Endothelial cell of umbilical vein (primary cell): ENCODE data around the gene MRPS16. TPM values are rescaled to one million over a fixed set of nuclear protein-coding genes. Genes with fewer than 3 reads are reported as not detected.

ENCODE experiments used
- BruUV-seq: library from RNA; stranded (reverse); fragments of 400-500 nt; replicated peaks from 2 replicates; lab custom pipeline; 2021; lab: Mats Ljungman, UMichigan
- CTCF ChIA-PET: fragments of 300-600, 350-600 bp; sonication (Branson Sonifier 250); formaldehyde crosslinking; loops from one replicate; lab custom pipeline; 2021; ENCODE audit warnings: antibody characterized with exemption, inconsistent platforms; lab: Charles Lee
- POLR2A ChIA-PET: fragments of 300-600, 350-600 bp; sonication (Branson Sonifier 250); formaldehyde crosslinking; loops from one replicate; lab custom pipeline; 2021; ENCODE audit warnings: antibody characterized with exemption, inconsistent platforms; lab: Charles Lee
- DNase-seq: peaks from one replicate; pipeline ENCODE4 v3.0.0-alpha.2; 2011; ENCODE audit warnings: low read depth, low spot score
- FAIRE-seq: peaks from 2 replicates; lab custom pipeline; 2011; peaks lifted over from hg19 to GRCh38; lab: Jason Lieb, UNC
- H2AFZ ChIP-seq: 2 replicates; pipeline ENCODE4 v1.6.0; 2012; ENCODE audit warnings: low read depth, low read length, control low read depth, inconsistent platforms
- H3K27ac ChIP-seq: 2 replicates; pipeline ENCODE4 v1.5.1; 2011; ENCODE audit warnings: low read depth, mild to moderate bottlenecking, control low read depth, low read length, moderate library complexity; ENCODE audit not compliant: insufficient read depth
- H3K27me3 ChIP-seq, 2 experiments: 2 replicates each; pipeline versions ENCODE4 v1.6.0 to v1.6.1; 2011; ENCODE audit warnings: low read length in 2 of 2, mixed read lengths in 1 of 2; ENCODE audit not compliant: control insufficient read depth in 2 of 2, insufficient read depth in 2 of 2
- H3K36me3 ChIP-seq, 2 experiments: 2 replicates in 1 of 2; 3 replicates in 1 of 2; pipeline ENCODE4 v1.5.1; 2011; ENCODE audit warnings: low read length in 2 of 2, mild to moderate bottlenecking in 1 of 2, moderate library complexity in 1 of 2; ENCODE audit not compliant: control insufficient read depth in 2 of 2, insufficient read depth in 2 of 2; ENCODE audit errors: extremely low read depth in 1 of 2
- H3K4me1 ChIP-seq: 3 replicates; pipeline ENCODE4 v1.5.1; 2011; ENCODE audit warnings: mild to moderate bottlenecking, low read length; ENCODE audit not compliant: control insufficient read depth, insufficient read depth; ENCODE audit errors: extremely low read depth
- H3K4me2 ChIP-seq: 2 replicates; pipeline ENCODE4 v1.6.1; 2011; ENCODE audit warnings: low read length, control low read depth, mixed read lengths; ENCODE audit not compliant: insufficient read depth
- H3K4me3 ChIP-seq, 3 experiments: fragments of 200-600 bp in 1 of 3; sonication (generic), shearing (Covaris generic) in 1 of 3; replicated peaks in 1 of 3; 2 replicates each; pipeline ENCODE4 v1.5.1; 2011 to 2016; ENCODE audit warnings: control low read depth in 3 of 3, low read length in 3 of 3, mild to moderate bottlenecking in 2 of 3, inconsistent platforms in 1 of 3, low read depth in 1 of 3, moderate library complexity in 1 of 3; ENCODE audit not compliant: insufficient read depth in 1 of 3
- H3K79me2 ChIP-seq: 2 replicates; pipeline ENCODE4 v1.6.0; 2012; ENCODE audit warnings: low read length, inconsistent platforms; ENCODE audit not compliant: control insufficient read depth, insufficient read depth
- H3K9ac ChIP-seq: replicated peaks from 2 replicates; pipeline ENCODE3; 2011; ENCODE audit warnings: low read length, control low read depth; ENCODE audit not compliant: insufficient read depth; ENCODE audit errors: extremely low read depth
- H3K9me1 ChIP-seq: replicated peaks from 3 replicates; pipeline ENCODE4 v1.6.0; 2011; ENCODE audit warnings: mild to moderate bottlenecking, low read length; ENCODE audit not compliant: control insufficient read depth, insufficient read depth; ENCODE audit errors: extremely low read depth
- H3K9me3 ChIP-seq: replicated peaks from 2 replicates; pipeline ENCODE4 v1.5.1; 2012; ENCODE audit warnings: low read length, inconsistent platforms; ENCODE audit not compliant: control insufficient read depth, insufficient read depth
- H4K20me1 ChIP-seq: replicated peaks from 2 replicates; pipeline ENCODE3; 2011; ENCODE audit warnings: mild to moderate bottlenecking, low read length; ENCODE audit not compliant: control insufficient read depth, insufficient read depth; ENCODE audit errors: extremely low read depth
- CTCF ChIP-seq, 2 donors: IDR thresholded peaks; 1 replicate in 1 of 2; 2 replicates in 1 of 2; pipeline ENCODE4 v1.5.1; 2011; ENCODE audit warnings: low read length in 2 of 2, mild to moderate bottlenecking in 2 of 2, moderate library complexity in 2 of 2, control low read depth in 1 of 2, inconsistent platforms in 1 of 2, low read depth in 1 of 2; ENCODE audit not compliant: insufficient read depth in 1 of 2; ENCODE audit errors: extremely low read depth in 1 of 2
- EZH2 ChIP-seq: IDR thresholded peaks from 2 replicates; pipeline ENCODE4 v1.6.1; 2012; ENCODE audit warnings: borderline replicate concordance, low read depth, mild to moderate bottlenecking, moderate library complexity, low read length, inconsistent platforms; ENCODE audit not compliant: severe bottlenecking
- FOS ChIP-seq: IDR thresholded peaks from 2 replicates; pipeline ENCODE4 v1.6.1; 2011; ENCODE audit warnings: mild to moderate bottlenecking, low read length, moderate library complexity, borderline replicate concordance; ENCODE audit not compliant: insufficient read depth
- GATA2 ChIP-seq: IDR thresholded peaks from 2 replicates; pipeline ENCODE4 v1.7.0; 2011; ENCODE audit warnings: low read depth, mild to moderate bottlenecking, moderate library complexity, mixed read lengths, low read length; ENCODE audit not compliant: insufficient read length, insufficient read depth
- JUN ChIP-seq: IDR thresholded peaks from 2 replicates; pipeline ENCODE4 v1.6.1; 2011; ENCODE audit warnings: borderline replicate concordance, low read depth; ENCODE audit not compliant: insufficient read length, insufficient read depth
- MAX ChIP-seq: IDR thresholded peaks from 2 replicates; pipeline ENCODE4 v1.6.1; 2011; ENCODE audit not compliant: insufficient read depth, insufficient read length
- MYC ChIP-seq: IDR thresholded peaks from one replicate; pipeline ENCODE4 v1.6.1; 2011; ENCODE audit warnings: mild to moderate bottlenecking, low read depth, low read length
- POLR2A ChIP-seq: IDR thresholded peaks from 2 replicates; pipeline ENCODE4 v1.6.1; 2012; ENCODE audit warnings: low read depth, mild to moderate bottlenecking, control low read depth, low read length
- POLR2AphosphoS5 ChIP-seq: IDR thresholded peaks from 2 replicates; pipeline ENCODE4 v1.6.1; 2012; ENCODE audit warnings: low read depth, mild to moderate bottlenecking, control low read depth, low read length, moderate library complexity; ENCODE audit not compliant: insufficient read depth
- dilution Hi-C: fragments of 300-500 bp; cut with MboI; formaldehyde crosslinking; loops from one replicate; pipeline ENCODE4 v1.15.0; 2019; ENCODE audit warnings: low sequenced_read_pairs; ENCODE audit not compliant: extremely low pct_ligation_motif_present
- intact Hi-C: fragments of 100-400 bp; cut with micrococcal nuclease; formaldehyde crosslinking; loops from one replicate; pipeline ENCODE4 v1.10.0; 2022
- polyA plus RNA-seq, 4 experiments: library from polyadenylated mRNA; depleted of rRNA in 3 of 4; stranded (reverse) in 3 of 4; unstranded in 1 of 4; fragments of >200 nt; gene quantifications; 2 replicates each; pipeline versions ENCODE4 v1.2.1 to v1.2.3, GENCODE V29; 2011 to 2012; ENCODE audit warnings: missing spikeins in 1 of 4
- total RNA-seq: library from RNA; stranded (reverse); gene quantifications from 2 replicates; pipeline ENCODE4 v1.2.3, GENCODE V29; 2021

MRPS16 gene
- total and polyA plus RNA-seq, 2 donors (not counting 3 experiments of a cell fraction or from before 2014, with no cell fraction given) = 86.0 to 161 TPM

GRCh38 chr10:73206385-73206784 lies 46.1 kb downstream of the MRPS16 start:
- H3K9me3 ChIP-seq = no peaks in the 10 kb centered on the region
- no peak overlapping the region for H3K4me3 ChIP-seq
- H3K9ac ChIP-seq = no peak overlapping the region
- no peaks in the 10 kb centered on the region for H3K9me1 ChIP-seq
- FAIRE-seq = no peak
- no TSS peak for BruUV-seq
- H4K20me1 ChIP-seq = no peaks in the 10 kb centered on the region
- CTCF ChIA-PET = interaction anchor here (2.0 kb wide), 1 partner anchor 13 kb away, joined by 6 read pairs; no protein-coding TSS in a partner anchor
- dilution Hi-C loops = no loop called here
- intact Hi-C loops = no loop called here
- no peaks in the 10 kb centered on the region for H3K27me3 ChIP-seq
- H3K36me3 ChIP-seq = peaks cover 0 to 2% of the 10 kb centered on the region in 2 experiments
- H3K27ac ChIP-seq = no peak overlapping the region
- POLR2A ChIA-PET = no interaction called here
- H3K4me2 ChIP-seq = no peak overlapping the region
- no peak overlapping the region for H2AFZ ChIP-seq
- DNase-seq = no peak
- no peaks in the 10 kb centered on the region for H3K79me2 ChIP-seq
- no peaks in the 10 kb centered on the region for H3K4me1 ChIP-seq
- no peak for TF ChIP-seq JUN
- TF ChIP-seq MYC = no peak

- TF ChIP-seq GATA2 (no peak), EZH2 (no peak), CTCF (IDR thresholded peaks at IDR 0.05; ENCODE audit: extremely low read depth in 1 of 2, insufficient read depth in 1 of 2, low read depth in 1 of 2, low read length in 2 of 2) (no peak), POLR2AphosphoS5 (no peak), POLR2A (no peak), MAX (no peak), FOS (no peak), MYC (no peak), JUN (no peak)
- dilution Hi-C loops = no loop called here
- no peak overlapping the region for H3K4me2 ChIP-seq
- no peak overlapping the region for H3K9ac ChIP-seq
- H3K79me2 ChIP-seq = no peaks in the 10 kb centered on the region
- no peak for FAIRE-seq
- peaks cover 0 to 2% of the 10 kb centered on the region in 2 experiments for H3K36me3 ChIP-seq
- H3K9me3 ChIP-seq = no peaks in the 10 kb centered on the region
- no TSS peak for BruUV-seq
- no peak overlapping the region for H2AFZ ChIP-seq
- H3K27ac ChIP-seq = no peak overlapping the region
- H3K4me1 ChIP-seq = no peaks in the 10 kb centered on the region
- DNase-seq = no peak
- ChIA-PET CTCF (interaction anchor here (2.0 kb wide), 1 partner anchor 13 kb away, joined by 6 read pairs; no protein-coding TSS in a partner anchor), POLR2A (no interaction called here)
- H3K9me1 ChIP-seq = no peaks in the 10 kb centered on the region
- H3K4me3 ChIP-seq = no peak overlapping the region
- no peaks in the 10 kb centered on the region for H3K27me3 ChIP-seq
- H4K20me1 ChIP-seq = no peaks in the 10 kb centered on the region
- intact Hi-C loops = no loop called here
Observed at GRCh38 chr10:73205890-73206289, 46.6 kb downstream of the MRPS16 start.
